Measurements from ENCODE around the gene JAG1.

The JAG1 gene

DNA sequence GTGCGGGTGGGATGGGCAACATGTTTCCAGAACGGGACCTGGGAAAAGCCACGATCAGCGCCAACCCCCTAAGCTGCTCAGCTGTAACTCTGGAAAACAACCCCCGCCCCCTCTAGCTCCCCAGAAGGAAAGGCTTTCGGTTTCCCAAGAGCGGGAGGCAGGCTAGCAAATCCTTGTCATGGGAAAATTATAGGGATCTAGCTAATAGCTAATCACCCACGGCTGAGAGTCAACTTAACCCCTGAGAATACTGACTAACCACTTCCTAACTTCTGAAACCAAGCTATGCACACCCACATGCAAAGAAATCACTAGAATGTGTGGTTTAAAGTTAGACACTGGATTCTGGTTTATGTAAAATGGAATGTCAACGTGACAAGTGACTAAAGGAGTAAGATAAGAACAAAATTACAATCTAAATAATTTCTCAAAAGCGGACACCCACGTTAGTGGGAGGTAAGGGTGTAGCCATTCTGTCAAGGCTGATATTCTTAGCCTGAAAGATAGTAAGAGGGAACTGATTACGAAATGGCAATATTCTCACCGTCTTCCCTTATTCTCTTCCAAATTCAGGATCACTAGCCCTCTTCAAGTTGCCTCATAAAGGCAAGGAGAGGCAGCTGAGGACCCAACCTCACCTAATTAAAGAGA is 20.1 kb downstream of the JAG1 start:
- H3K36me3 ChIP-seq (replicated peaks; ENCODE audit: low read depth, low read length), result no peaks in the 10 kb centered on the region
- no peak overlapping the region for H3K4me3 ChIP-seq (ENCODE audit: low read length)
- no peak overlapping the region for H3K9ac ChIP-seq (ENCODE audit: low read length)

DNA sequence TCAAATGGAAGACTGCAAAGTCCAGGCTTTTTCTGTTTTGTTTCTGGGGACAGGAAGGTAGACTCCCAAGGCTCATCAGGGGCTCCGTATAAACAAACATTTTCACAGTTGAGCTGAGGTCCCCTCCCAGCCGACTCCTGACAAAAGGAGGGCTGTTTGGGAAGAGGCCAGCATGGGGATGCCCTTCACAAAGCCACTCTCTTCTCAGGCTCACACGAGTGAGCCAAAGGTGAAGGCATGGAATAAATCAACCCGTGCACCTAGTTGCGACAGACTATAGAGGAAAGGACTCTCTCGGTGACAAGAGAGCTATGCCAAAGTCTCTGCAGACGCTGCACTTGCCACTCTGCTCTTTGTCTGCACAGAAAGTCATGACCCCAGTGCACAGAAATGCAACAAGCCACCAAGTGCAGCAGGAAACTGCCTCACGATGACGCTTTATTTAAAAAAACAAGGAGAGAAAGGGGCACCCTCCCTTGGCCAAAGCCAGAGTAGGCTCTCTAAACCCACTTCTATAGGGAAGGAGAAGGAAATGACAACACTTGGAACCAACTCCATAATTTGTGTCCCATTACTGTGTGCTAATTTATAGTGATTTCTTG is 21.0 kb downstream of the JAG1 start:
- TF ChIP-seq, protein P1, sequence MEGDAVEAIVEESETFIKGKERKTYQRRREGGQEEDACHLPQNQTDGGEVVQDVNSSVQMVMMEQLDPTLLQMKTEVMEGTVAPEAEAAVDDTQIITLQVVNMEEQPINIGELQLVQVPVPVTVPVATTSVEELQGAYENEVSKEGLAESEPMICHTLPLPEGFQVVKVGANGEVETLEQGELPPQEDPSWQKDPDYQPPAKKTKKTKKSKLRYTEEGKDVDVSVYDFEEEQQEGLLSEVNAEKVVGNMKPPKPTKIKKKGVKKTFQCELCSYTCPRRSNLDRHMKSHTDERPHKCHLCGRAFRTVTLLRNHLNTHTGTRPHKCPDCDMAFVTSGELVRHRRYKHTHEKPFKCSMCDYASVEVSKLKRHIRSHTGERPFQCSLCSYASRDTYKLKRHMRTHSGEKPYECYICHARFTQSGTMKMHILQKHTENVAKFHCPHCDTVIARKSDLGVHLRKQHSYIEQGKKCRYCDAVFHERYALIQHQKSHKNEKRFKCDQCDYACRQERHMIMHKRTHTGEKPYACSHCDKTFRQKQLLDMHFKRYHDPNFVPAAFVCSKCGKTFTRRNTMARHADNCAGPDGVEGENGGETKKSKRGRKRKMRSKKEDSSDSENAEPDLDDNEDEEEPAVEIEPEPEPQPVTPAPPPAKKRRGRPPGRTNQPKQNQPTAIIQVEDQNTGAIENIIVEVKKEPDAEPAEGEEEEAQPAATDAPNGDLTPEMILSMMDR (IDR thresholded peaks at IDR 0.05; ENCODE audit: low read depth, low read length), result no peak
- Histone ChIP-seq H4K20me1 (ENCODE audit: insufficient read depth, low read length) (0 out of 2 replicates have a peak, but pooled peaks cover 4% of the 10 kb centered on the region), H3K27me3 (ENCODE audit: low read depth, low read length) (peaks cover 34% of the 10 kb centered on the region), H3K27ac (ENCODE audit: low read length) (no peak overlapping the region), H3K36me3 (replicated peaks; ENCODE audit: low read depth, low read length) (no peaks in the 10 kb centered on the region), H3K9ac (ENCODE audit: low read length) (no peak overlapping the region), H2AFZ (ENCODE audit: low read depth, low read length) (no peak overlapping the region), H3K4me2 (ENCODE audit: low read length) (no peak overlapping the region), H3K9me3 (ENCODE audit: insufficient read depth, low read length) (no peaks in the 10 kb centered on the region), H3K4me3 (ENCODE audit: low read length) (no peak overlapping the region), H3K4me1 (ENCODE audit: low read length) (peaks cover 16% of the 10 kb centered on the region), H3K79me2 (ENCODE audit: low read length) (no peaks in the 10 kb centered on the region)

More for the DNA sequence above, 20.1 kb downstream of the JAG1 start:
- H3K9me3 ChIP-seq (ENCODE audit: insufficient read depth, low read length), result no peaks in the 10 kb centered on the region
- H3K79me2 ChIP-seq (ENCODE audit: low read length), result no peaks in the 10 kb centered on the region
- TF ChIP-seq, protein P1 (IDR thresholded peaks at IDR 0.05; ENCODE audit: low read depth, low read length), result no peak
- no peak for TF ChIP-seq EZH2phosphoT487 (IDR thresholded peaks at IDR 0.05; ENCODE audit: low read depth)
- H4K20me1 ChIP-seq (ENCODE audit: insufficient read depth, low read length), result 0 out of 2 replicates have a peak, but pooled peaks cover 2% of the 10 kb centered on the region
- no peak overlapping the region for H2AFZ ChIP-seq (ENCODE audit: low read depth, low read length)
- no peak overlapping the region for H3K4me2 ChIP-seq (ENCODE audit: low read length)
- H3K4me1 ChIP-seq (ENCODE audit: low read length), result peaks cover 13% of the 10 kb centered on the region
- H3K27me3 ChIP-seq (ENCODE audit: low read depth, low read length), result peaks cover 35% of the 10 kb centered on the region
- no peak overlapping the region for H3K27ac ChIP-seq (ENCODE audit: low read length)

DNA sequence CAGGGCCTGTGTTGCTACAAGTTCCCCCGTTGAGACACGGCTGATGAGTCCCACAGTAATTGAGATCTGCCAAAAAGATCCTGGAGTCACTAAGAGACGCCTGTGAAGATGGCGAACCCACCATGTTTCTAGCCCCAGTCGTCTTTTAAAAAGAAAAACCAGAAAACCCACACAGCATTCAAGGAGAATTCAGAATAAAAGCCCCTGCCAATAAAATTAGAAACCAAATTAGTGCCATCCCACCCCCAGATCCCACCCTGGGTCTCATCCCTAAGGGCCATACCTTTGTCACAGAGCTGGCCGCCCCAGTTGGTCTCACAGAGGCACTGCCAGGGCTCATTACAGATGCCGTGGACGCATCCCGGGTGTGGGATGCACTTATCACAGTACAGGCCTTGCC is 21.6 kb downstream of the JAG1 start:
- 0 out of 2 replicates have a peak, but pooled peaks cover 4% of the 10 kb centered on the region for H4K20me1 ChIP-seq (ENCODE audit: insufficient read depth, low read length)
- H3K36me3 ChIP-seq (replicated peaks; ENCODE audit: low read depth, low read length), result no peaks in the 10 kb centered on the region

More for the DNA sequence above, 21.6 kb downstream of the JAG1 start:
- TF ChIP-seq EZH2phosphoT487 (IDR thresholded peaks at IDR 0.05; ENCODE audit: low read depth), result no peak
- TF ChIP-seq, protein P1 (IDR thresholded peaks at IDR 0.05; ENCODE audit: low read depth, low read length), result no peak
- peaks cover 35% of the 10 kb centered on the region for H3K27me3 ChIP-seq (ENCODE audit: low read depth, low read length)
- no peaks in the 10 kb centered on the region for H3K79me2 ChIP-seq (ENCODE audit: low read length)
- H3K4me3 ChIP-seq (ENCODE audit: low read length), result no peak overlapping the region
- no peak overlapping the region for H3K9ac ChIP-seq (ENCODE audit: low read length)
- H2AFZ ChIP-seq (ENCODE audit: low read depth, low read length), result no peak overlapping the region
- no peaks in the 10 kb centered on the region for H3K9me3 ChIP-seq (ENCODE audit: insufficient read depth, low read length)
- peaks cover 16% of the 10 kb centered on the region for H3K4me1 ChIP-seq (ENCODE audit: low read length)
- H3K27ac ChIP-seq (ENCODE audit: low read length), result no peak overlapping the region
- no peak overlapping the region for H3K4me2 ChIP-seq (ENCODE audit: low read length)
